Measurements from ENCODE around the gene ARX. TPM values are rescaled to one million over a fixed set of nuclear protein-coding genes. Genes with fewer than 3 reads are reported as not detected.

Gene ARX
- total and polyA plus RNA-seq, 4 donors: 0.21 to 1.8 (median 0.43) TPM; not detected in 1

DNA sequence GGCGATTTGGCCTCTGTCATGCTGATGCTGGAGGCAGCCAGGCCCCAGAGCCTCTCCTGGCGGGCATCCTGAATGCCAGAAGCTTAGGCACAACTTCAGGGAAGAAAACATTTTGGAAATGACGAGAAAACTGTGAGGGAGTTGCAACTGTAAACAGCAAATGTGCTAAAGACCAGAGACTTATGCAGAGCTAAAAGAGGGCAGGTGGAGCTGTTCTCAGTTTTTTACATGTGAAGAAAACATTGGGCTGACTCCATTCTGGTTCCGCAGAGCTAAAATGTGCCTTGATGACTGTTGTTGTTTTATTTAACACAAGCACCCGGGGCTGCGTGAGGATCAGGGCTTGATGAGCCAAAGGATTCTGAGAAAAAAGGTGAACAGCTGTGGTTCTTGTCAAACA is 10.8 kb upstream of the ARX start:
- WGBS, 2 donors: 42 to 74% methylated on average over 6 of the region's 6 CpGs
- no peak overlapping the region for H3K27ac ChIP-seq (ENCODE audit: low read depth in 1 of 2, low read length in 1 of 2)
- H3K4me1 ChIP-seq (ENCODE audit: control insufficient read depth in 5 of 5, insufficient read depth in 5 of 5, low read length in 5 of 5): no peaks in the 10 kb centered on the region
- peaks cover 10 to 59% (median 45%) of the 10 kb centered on the region in 3 donors for H3K27me3 ChIP-seq (ENCODE audit: control insufficient read depth in 3 of 3, insufficient read depth in 3 of 3, low read length in 2 of 3)
- ATAC-seq (ENCODE audit: insufficient read depth, low FRiP score) (no peak), DNase-seq (no peak)
- H3K9me3 ChIP-seq (ENCODE audit: control insufficient read depth in 4 of 4, insufficient read depth in 3 of 4, low read length in 3 of 4): peaks cover 0 to 2% (median 0%) of the 10 kb centered on the region in 4 donors
- H3K4me3 ChIP-seq: no peak overlapping the region
- no peaks in the 10 kb centered on the region for H3K36me3 ChIP-seq (ENCODE audit: control insufficient read depth in 4 of 4, insufficient read depth in 4 of 4, low read length in 4 of 4)
- TF ChIP-seq, protein P1, sequence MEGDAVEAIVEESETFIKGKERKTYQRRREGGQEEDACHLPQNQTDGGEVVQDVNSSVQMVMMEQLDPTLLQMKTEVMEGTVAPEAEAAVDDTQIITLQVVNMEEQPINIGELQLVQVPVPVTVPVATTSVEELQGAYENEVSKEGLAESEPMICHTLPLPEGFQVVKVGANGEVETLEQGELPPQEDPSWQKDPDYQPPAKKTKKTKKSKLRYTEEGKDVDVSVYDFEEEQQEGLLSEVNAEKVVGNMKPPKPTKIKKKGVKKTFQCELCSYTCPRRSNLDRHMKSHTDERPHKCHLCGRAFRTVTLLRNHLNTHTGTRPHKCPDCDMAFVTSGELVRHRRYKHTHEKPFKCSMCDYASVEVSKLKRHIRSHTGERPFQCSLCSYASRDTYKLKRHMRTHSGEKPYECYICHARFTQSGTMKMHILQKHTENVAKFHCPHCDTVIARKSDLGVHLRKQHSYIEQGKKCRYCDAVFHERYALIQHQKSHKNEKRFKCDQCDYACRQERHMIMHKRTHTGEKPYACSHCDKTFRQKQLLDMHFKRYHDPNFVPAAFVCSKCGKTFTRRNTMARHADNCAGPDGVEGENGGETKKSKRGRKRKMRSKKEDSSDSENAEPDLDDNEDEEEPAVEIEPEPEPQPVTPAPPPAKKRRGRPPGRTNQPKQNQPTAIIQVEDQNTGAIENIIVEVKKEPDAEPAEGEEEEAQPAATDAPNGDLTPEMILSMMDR (IDR thresholded peaks at IDR 0.05; ENCODE audit: control extremely low read depth, extremely low read depth): no peak
- no peak overlapping the region for H3K9ac ChIP-seq (ENCODE audit: insufficient read depth in 1 of 2, low read length in 2 of 2)

DNA sequence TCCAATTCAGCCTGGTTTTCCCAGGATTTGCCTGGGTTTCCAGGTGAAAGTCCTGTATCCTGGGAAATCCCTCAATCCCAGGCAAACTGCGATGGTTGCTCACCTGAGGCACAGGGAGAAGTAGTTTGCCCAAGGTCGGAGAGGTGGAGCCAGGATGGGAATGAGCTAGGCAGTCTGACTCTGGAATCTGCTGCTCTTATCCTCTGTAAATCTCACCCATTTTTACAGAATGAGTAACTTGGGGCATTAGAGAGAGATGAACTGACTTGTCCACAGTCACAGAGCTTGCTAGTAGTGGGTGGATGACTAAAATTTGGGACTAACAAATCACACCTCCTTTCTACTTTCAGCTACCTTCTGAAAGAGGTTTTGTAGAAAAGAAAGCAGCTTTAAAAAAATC is 9.8 kb upstream of the ARX start:
- Histone ChIP-seq H3K9me3 (ENCODE audit: control insufficient read depth in 4 of 4, insufficient read depth in 3 of 4, low read length in 3 of 4) (peaks cover 0 to 4% (median 0%) of the 10 kb centered on the region in 4 donors), H3K27ac (ENCODE audit: low read depth in 1 of 2, low read length in 1 of 2) (no peak overlapping the region), H3K36me3 (ENCODE audit: control insufficient read depth in 4 of 4, insufficient read depth in 4 of 4, low read length in 4 of 4) (no peaks in the 10 kb centered on the region), H3K4me3 (no peak overlapping the region), H3K9ac (ENCODE audit: insufficient read depth in 1 of 2, low read length in 2 of 2) (no peak overlapping the region), H3K27me3 (ENCODE audit: control insufficient read depth in 3 of 3, insufficient read depth in 3 of 3, low read length in 2 of 3) (peaks cover 10 to 67% (median 52%) of the 10 kb centered on the region in 3 donors), H3K4me1 (ENCODE audit: control insufficient read depth in 5 of 5, insufficient read depth in 5 of 5, low read length in 5 of 5) (no peaks in the 10 kb centered on the region)
- DNase-seq: no peak
- TF ChIP-seq, protein P1 (IDR thresholded peaks at IDR 0.05; ENCODE audit: control extremely low read depth, extremely low read depth): no peak
- 61 to 62% methylated on average over 2 of the region's 2 CpGs for WGBS, 2 donors
- ATAC-seq (ENCODE audit: insufficient read depth, low FRiP score): no peak

DNA sequence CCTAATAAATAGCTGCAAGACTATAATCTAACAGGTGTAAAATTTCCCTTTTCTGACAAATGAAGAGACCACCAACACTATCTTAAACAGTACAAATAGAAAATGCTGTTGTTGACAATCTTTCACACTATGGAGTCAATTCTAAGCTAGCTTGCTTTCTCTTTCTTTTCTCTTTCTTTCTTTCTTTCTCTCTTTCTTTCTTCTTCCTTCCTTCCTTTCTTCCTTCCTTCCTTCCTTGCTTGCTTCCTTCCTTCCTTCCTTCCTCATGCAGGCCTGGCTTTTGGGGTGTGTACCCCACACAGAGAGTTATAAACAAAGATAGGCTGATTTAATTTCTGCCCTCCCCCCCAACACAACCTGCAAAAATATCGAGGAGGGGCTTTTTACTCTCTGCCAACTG is 8.1 kb upstream of the ARX start:
- 33 to 45% methylated on average over 1 of the region's 1 CpG for WGBS, 2 donors
- peaks cover 4 to 77% (median 68%) of the 10 kb centered on the region in 3 donors for H3K27me3 ChIP-seq (ENCODE audit: control insufficient read depth in 3 of 3, insufficient read depth in 3 of 3, low read length in 2 of 3)
- H3K27ac ChIP-seq (ENCODE audit: low read depth in 1 of 2, low read length in 1 of 2): no peak overlapping the region
- H3K36me3 ChIP-seq (ENCODE audit: control insufficient read depth in 4 of 4, insufficient read depth in 4 of 4, low read length in 4 of 4): no peaks in the 10 kb centered on the region
- TF ChIP-seq, protein P1 (IDR thresholded peaks at IDR 0.05; ENCODE audit: control extremely low read depth, extremely low read depth): no peak
- H3K9me3 ChIP-seq (ENCODE audit: control insufficient read depth in 4 of 4, insufficient read depth in 3 of 4, low read length in 3 of 4): peaks cover 0 to 2% (median 0%) of the 10 kb centered on the region in 4 donors
- DNase-seq (no peak), ATAC-seq (ENCODE audit: insufficient read depth, low FRiP score) (no peak)
- H3K4me3 ChIP-seq: no peak overlapping the region
- peaks cover 0 to 2% (median 0%) of the 10 kb centered on the region in 5 donors for H3K4me1 ChIP-seq (ENCODE audit: control insufficient read depth in 5 of 5, insufficient read depth in 5 of 5, low read length in 5 of 5)
- H3K9ac ChIP-seq (ENCODE audit: insufficient read depth in 1 of 2, low read length in 2 of 2): no peak overlapping the region
